Kidney (tissue), 14 donors: Measurements from ENCODE around the gene BIRC5. TPM values are rescaled to one million over a fixed set of nuclear protein-coding genes. Genes with fewer than 3 reads are reported as not detected.

Experiments
- DNase-seq, 5 donors: peaks; one replicate each; pipeline ENCODE4 v3.0.0-alpha.2; 2013 to 2020
- FAIRE-seq: peaks from 2 replicates; lab custom pipeline; 2012; peaks lifted over from hg19 to GRCh38; lab: Jason Lieb, UNC
- H3K27ac ChIP-seq, 2 donors: one replicate each; pipeline ENCODE4 v1.7.0; 2013; ENCODE audit warnings: low read depth in 2 of 2, low read length in 2 of 2, inconsistent platforms in 1 of 2
- H3K27me3 ChIP-seq: one replicate; pipeline ENCODE4 v1.7.1; 2013; ENCODE audit warnings: low read length, inconsistent platforms; ENCODE audit not compliant: control insufficient read depth, insufficient read depth
- H3K36me3 ChIP-seq, 3 donors: one replicate each; pipeline versions ENCODE4 v1.7.0 to v1.7.1; 2013; ENCODE audit warnings: low read length in 3 of 3, control low read depth in 1 of 3, inconsistent platforms in 1 of 3; ENCODE audit not compliant: insufficient read depth in 3 of 3, control insufficient read depth in 2 of 3
- H3K4me1 ChIP-seq, 3 donors: one replicate each; pipeline versions ENCODE4 v1.7.0 to v1.7.1; 2013; ENCODE audit warnings: low read length in 3 of 3, inconsistent platforms in 1 of 3, low read depth in 1 of 3; ENCODE audit not compliant: control insufficient read depth in 2 of 3, insufficient read depth in 2 of 3
- H3K4me3 ChIP-seq, 3 donors: one replicate each; pipeline versions ENCODE4 v1.7.0 to v1.8.1; 2013; ENCODE audit warnings: low read length in 3 of 3, control low read depth in 1 of 3, inconsistent platforms in 1 of 3
- H3K9ac ChIP-seq, 3 donors: one replicate each; pipeline versions ENCODE4 v1.7.0 to v1.7.1; 2013; ENCODE audit warnings: low read length in 3 of 3, control low read depth in 1 of 3, inconsistent platforms in 1 of 3
- H3K9me3 ChIP-seq, 3 donors: one replicate each; pipeline versions ENCODE4 v1.7.0 to v1.7.1; 2013; ENCODE audit warnings: low read length in 3 of 3, control low read depth in 1 of 3, inconsistent platforms in 1 of 3; ENCODE audit not compliant: control insufficient read depth in 2 of 3, insufficient read depth in 1 of 3
- intact Hi-C: fragments of 100-400 bp; cut with DNase I; formaldehyde crosslinking; loops from one replicate; pipeline ENCODE4 v1.11.1; 2022
- polyA plus RNA-seq: library from polyadenylated mRNA; stranded (reverse); fragments of 350-450 nt; fragmentation: Illumina TruSeq; extraction: RNeasy Lipid Tissue Mini Kit (QIAGEN cat#74804); gene quantifications from one replicate; pipeline ENCODE4 v1.2.3, GENCODE V29; 2014; ENCODE audit warnings: low read depth, low replicate concordance; ENCODE audit not compliant: insufficient read depth
- total RNA-seq: library from RNA; stranded (reverse); fragmentation: NEBNext Ultra II Directional; extraction: Animal tissue kit (Norgen Biotek cat#: 25700); gene quantifications from one replicate; pipeline ENCODE4 v1.2.1, GENCODE V29; 2021
- TF ChIP-seq, protein P1 (sequence below): IDR thresholded peaks from 3 replicates; pipeline ENCODE4 v1.5.1; 2012; ENCODE audit warnings: mild to moderate bottlenecking, moderate library complexity, borderline replicate concordance; ENCODE audit not compliant: insufficient read depth; ENCODE audit errors: extremely low read depth
- donor health status: control.
- donor health status: control.
- donor health status: control.
- donor health status: control.
- donor health status: control.
- donor health status: DM: yes; HTN: yes; CAD: no.
- donor health status: Normal renal cell carcinoma (clear cell type).

The BIRC5 gene
- total and polyA plus RNA-seq, 2 donors from 2014 or later, result 0.26 to 1.7 TPM

DNA sequence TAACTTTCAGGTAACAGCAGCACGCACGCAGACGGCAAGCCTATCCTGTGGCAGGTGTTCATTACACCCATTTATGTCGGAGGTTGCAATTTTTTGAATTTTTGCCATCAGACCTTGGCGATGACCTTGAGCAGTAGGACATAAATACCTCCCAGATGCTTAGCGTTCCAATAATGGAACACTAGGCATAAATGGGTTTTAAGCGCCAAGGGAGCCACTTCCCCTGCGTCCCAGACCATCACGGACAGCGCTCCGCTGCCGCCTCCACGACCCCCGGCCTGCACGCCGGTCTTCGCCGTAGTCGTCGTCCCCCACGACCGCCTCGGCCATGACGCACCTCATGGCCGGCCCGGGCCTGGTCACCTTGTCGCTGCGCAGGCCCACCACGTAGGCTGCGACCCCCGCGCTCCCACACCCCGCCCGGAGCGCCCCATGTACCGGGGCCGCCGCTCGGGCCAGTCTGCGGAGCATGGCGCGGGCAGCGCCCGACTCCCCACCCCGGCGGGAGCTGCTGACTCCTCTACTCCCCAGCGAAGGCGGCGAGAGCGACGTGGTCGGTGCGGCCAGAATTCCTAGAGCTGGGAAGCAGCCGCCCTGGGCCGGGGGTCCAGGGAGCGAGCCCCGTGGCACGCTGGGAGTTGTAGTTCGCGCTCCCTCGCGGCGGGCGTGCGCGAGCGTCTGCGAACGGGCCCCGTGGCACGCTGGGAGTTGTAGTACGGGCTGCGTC lies 40.1 kb downstream of the BIRC5 start:
- H3K27me3 ChIP-seq, result no peaks in the 10 kb centered on the region
- peak; percentile 93 to 97 (median 94) for DNase-seq
- H3K27ac ChIP-seq, result peak overlapping the region; percentile 84 to 91
- TF ChIP-seq, protein P1, sequence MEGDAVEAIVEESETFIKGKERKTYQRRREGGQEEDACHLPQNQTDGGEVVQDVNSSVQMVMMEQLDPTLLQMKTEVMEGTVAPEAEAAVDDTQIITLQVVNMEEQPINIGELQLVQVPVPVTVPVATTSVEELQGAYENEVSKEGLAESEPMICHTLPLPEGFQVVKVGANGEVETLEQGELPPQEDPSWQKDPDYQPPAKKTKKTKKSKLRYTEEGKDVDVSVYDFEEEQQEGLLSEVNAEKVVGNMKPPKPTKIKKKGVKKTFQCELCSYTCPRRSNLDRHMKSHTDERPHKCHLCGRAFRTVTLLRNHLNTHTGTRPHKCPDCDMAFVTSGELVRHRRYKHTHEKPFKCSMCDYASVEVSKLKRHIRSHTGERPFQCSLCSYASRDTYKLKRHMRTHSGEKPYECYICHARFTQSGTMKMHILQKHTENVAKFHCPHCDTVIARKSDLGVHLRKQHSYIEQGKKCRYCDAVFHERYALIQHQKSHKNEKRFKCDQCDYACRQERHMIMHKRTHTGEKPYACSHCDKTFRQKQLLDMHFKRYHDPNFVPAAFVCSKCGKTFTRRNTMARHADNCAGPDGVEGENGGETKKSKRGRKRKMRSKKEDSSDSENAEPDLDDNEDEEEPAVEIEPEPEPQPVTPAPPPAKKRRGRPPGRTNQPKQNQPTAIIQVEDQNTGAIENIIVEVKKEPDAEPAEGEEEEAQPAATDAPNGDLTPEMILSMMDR, result no peak
- FAIRE-seq, result no peak
- peak overlapping the region; percentile 60 to 88 (median 69) for H3K4me3 ChIP-seq
- H3K36me3 ChIP-seq, result no peaks in the 10 kb centered on the region
- peak overlapping the region; percentile 23 to 94 (median 52) for H3K9ac ChIP-seq
- no peaks in the 10 kb centered on the region for H3K9me3 ChIP-seq
- peaks cover 0 to 12% (median 0%) of the 10 kb centered on the region in 3 donors for H3K4me1 ChIP-seq
- intact Hi-C loops, result no loop called here

DNA sequence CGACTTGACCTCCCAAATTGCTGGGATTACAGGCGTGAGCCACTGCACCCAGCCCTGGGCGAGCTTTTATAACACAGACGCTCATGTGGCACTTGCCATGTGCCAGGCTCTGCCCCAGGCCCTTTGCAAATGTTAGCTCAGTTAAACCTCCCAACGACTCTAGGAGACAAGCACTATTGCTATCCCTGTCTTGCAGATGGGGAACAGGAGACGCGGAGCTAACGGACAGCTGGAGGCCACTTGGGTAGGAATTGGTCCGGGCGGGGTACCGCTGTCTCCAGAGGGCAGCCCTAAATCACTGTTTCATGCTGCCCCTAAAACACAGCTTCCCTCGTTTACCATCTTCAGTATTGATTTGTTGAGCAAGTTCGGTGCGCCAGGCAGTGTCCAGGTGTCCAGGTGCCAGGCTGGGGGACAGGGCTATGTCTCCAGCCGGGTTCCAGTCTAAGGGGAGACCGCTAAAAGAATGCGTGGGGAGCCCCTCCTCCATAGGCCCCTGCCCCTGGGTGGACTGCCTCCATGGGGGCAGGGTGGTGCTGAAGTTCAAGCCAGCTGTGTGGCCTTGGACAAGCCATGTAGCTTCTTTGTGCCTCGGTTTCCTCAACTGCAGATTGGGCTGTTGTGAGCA lies 41.1 kb downstream of the BIRC5 start:
- no peak for FAIRE-seq
- H3K27ac ChIP-seq, result no peak overlapping the region
- H3K36me3 ChIP-seq, result no peaks in the 10 kb centered on the region
- intact Hi-C loops, result no loop called here
- no peaks in the 10 kb centered on the region for H3K9me3 ChIP-seq
- no peak overlapping the region for H3K4me3 ChIP-seq
- H3K9ac ChIP-seq, result no peak overlapping the region
- TF ChIP-seq, protein P1, result no peak
- peaks cover 0 to 12% (median 0%) of the 10 kb centered on the region in 3 donors for H3K4me1 ChIP-seq
- no peaks in the 10 kb centered on the region for H3K27me3 ChIP-seq
- peak in 1 of 5 donors; percentile 70 for DNase-seq

DNA sequence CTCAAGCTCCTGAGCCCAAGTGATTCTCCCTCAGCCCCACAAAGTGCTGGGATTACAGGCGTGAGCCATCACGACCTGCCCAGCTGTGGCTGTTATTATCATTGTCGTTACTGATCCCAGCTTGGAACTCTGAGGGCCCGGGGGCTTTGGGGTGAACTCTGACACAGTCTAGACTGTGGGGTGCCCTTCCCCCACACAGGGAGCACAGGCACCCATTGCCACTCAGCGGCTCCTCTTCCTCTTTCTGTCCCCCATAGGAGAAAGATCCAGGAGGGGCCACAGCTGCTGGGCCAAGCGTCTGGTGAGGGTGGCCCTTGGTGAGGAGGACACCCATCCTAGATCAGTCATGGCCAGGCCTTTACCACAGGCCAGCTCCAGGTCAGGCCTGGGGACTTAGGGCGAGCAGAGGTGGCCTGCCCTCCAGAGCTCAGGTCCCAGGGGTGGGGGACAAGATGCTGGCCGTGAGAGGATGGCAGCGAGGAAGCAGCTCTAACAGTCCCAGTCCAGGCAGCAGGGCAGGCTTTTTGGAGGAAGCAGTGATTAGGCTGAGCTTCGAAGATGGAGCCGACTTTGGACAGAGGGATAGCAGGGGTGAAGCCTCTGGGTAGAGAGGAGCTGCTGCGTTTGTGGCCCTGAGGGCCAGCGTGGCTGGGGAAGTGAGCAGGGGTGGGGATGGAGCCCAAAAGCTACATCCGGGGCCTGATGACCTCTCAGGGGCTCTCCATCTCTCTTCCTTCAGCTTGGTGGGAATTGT lies 42.1 kb downstream of the BIRC5 start:
- no peak for FAIRE-seq
- Histone ChIP-seq H3K27me3 (no peaks in the 10 kb centered on the region), H3K4me1 (peaks cover 0 to 6% (median 0%) of the 10 kb centered on the region in 3 donors), H3K4me3 (no peak overlapping the region), H3K9me3 (no peaks in the 10 kb centered on the region), H3K27ac (no peak overlapping the region), H3K9ac (no peak overlapping the region), H3K36me3 (no peaks in the 10 kb centered on the region)
- TF ChIP-seq, protein P1, result no peak
- DNase-seq, result no peak
- intact Hi-C loops, result no loop called here
